Parathyroid adenoma (tissue), 2 donors: ENCODE measurements around the gene EIF4E.
"Not testable (repeated sequence)": the region's sequence is repeated elsewhere in the genome, so short reads cannot be mapped to it uniquely, and the experiment has no call there.

Experiments
- H2AFZ ChIP-seq: fragments of 300-600 bp; sonication (generic); one replicate; pipeline ENCODE4 v1.7.0; 2017; ENCODE audit warnings: antibody characterized with exemption, mild to moderate bottlenecking
- H3K27ac ChIP-seq: fragments of 300-600 bp; sonication (generic); one replicate; pipeline ENCODE4 v1.7.0; 2017
- H3K27me3 ChIP-seq: fragments of 300-600 bp; sonication (generic); one replicate; pipeline ENCODE4 v1.7.0; 2017; ENCODE audit warnings: low read length; ENCODE audit not compliant: control insufficient read depth, insufficient read depth
- H3K36me3 ChIP-seq: fragments of 300-600 bp; sonication (generic); one replicate; pipeline ENCODE4 v1.7.0; 2017; ENCODE audit warnings: low read length; ENCODE audit not compliant: control insufficient read depth, insufficient read depth
- H3K4me1 ChIP-seq: fragments of 300-600 bp; sonication (generic); one replicate; pipeline ENCODE4 v1.7.0; 2017; ENCODE audit warnings: control low read depth
- H3K4me2 ChIP-seq: fragments of 300-600 bp; sonication (generic); one replicate; pipeline ENCODE4 v1.7.0; 2017; ENCODE audit warnings: low read length
- H3K4me3 ChIP-seq: fragments of 300-600 bp; sonication (generic); one replicate; pipeline ENCODE4 v1.7.0; 2017; ENCODE audit warnings: low read depth, low read length
- H3K79me2 ChIP-seq: fragments of 300-600 bp; sonication (generic); one replicate; pipeline ENCODE4 v1.7.0; 2017; ENCODE audit warnings: control low read depth
- H3K9ac ChIP-seq: fragments of 300-600 bp; sonication (generic); one replicate; pipeline ENCODE4 v1.7.0; 2017; ENCODE audit warnings: mild to moderate bottlenecking
- H3K9me3 ChIP-seq: fragments of 300-600 bp; sonication (generic); one replicate; pipeline ENCODE4 v1.7.0; 2017; ENCODE audit warnings: low read length; ENCODE audit not compliant: control insufficient read depth
- CTCF ChIP-seq: fragments of 300-600 bp; sonication (generic); IDR thresholded peaks from one replicate; pipeline ENCODE4 v1.7.0; 2017; ENCODE audit warnings: antibody characterized with exemption, mild to moderate bottlenecking
- donor health status: primary hyperparathyroidism.

The EIF4E gene

GRCh38 chr4:98928131-98928504 is 815 bp downstream of the EIF4E start:
- no peak overlapping the region for H3K9ac ChIP-seq
- H3K27me3 ChIP-seq, result no peaks in the 10 kb centered on the region
- no peak for TF ChIP-seq CTCF
- peak overlapping the region; percentile 98 for H2AFZ ChIP-seq
- H3K4me3 ChIP-seq, result peak overlapping the region; percentile 100
- H3K4me2 ChIP-seq, result peak overlapping the region; percentile 85
- H3K4me1 ChIP-seq, result no peaks in the 10 kb centered on the region
- H3K9me3 ChIP-seq, result no peaks in the 10 kb centered on the region
- peaks cover 20% of the 10 kb centered on the region for H3K79me2 ChIP-seq
- H3K36me3 ChIP-seq, result no peaks in the 10 kb centered on the region
- H3K27ac ChIP-seq, result peak overlapping the region; percentile 96

DNA sequence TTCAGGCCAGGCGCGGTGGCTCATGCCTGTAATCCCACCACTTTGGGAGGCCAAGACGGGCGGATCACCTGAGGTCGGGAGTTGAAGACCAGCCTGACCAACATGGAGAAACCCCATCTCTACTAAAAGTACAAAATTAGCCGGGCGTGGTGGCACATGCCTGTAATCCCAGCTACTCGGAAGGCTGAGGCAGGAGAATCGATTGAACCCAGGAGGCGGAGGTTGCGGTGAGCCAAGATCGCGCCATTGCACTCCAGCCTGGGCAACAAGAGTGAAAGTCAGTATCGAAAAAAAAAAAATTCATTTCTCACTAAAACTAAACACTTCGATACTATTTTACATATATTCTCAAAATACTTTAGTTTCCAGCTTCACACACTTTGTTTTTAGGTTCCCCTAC is 2.7 kb downstream of the EIF4E start:
- H3K9me3 ChIP-seq, H3K27ac ChIP-seq, H3K36me3 ChIP-seq, H3K9ac ChIP-seq, H2AFZ ChIP-seq, H3K4me3 ChIP-seq, H3K4me1 ChIP-seq, H3K27me3 ChIP-seq, H3K4me2 ChIP-seq: not testable (repeated sequence)
- peaks cover 27% of the 10 kb centered on the region for H3K79me2 ChIP-seq

GRCh38 chr4:98921292-98921691 is 7.6 kb downstream of the EIF4E start:
- no peaks in the 10 kb centered on the region for H3K36me3 ChIP-seq
- no peak overlapping the region for H3K27ac ChIP-seq
- peaks cover 27% of the 10 kb centered on the region for H3K79me2 ChIP-seq
- H2AFZ ChIP-seq, result no peak overlapping the region
- H3K27me3 ChIP-seq, result no peaks in the 10 kb centered on the region
- TF ChIP-seq CTCF, result no peak
- H3K4me3 ChIP-seq, result no peak overlapping the region
- no peak overlapping the region for H3K4me2 ChIP-seq
- no peaks in the 10 kb centered on the region for H3K9me3 ChIP-seq
- H3K4me1 ChIP-seq, result peaks cover 5% of the 10 kb centered on the region
- no peak overlapping the region for H3K9ac ChIP-seq

- Histone ChIP-seq H3K27ac (no peak overlapping the region), H3K79me2 (peaks cover 22% of the 10 kb centered on the region), H3K27me3 (no peaks in the 10 kb centered on the region), H3K4me3 (no peak overlapping the region), H3K4me1 (peaks cover 5% of the 10 kb centered on the region), H3K4me2 (no peak overlapping the region), H3K9me3 (no peaks in the 10 kb centered on the region), H2AFZ (no peak overlapping the region), H3K9ac (no peak overlapping the region), H3K36me3 (no peaks in the 10 kb centered on the region)
- no peak for TF ChIP-seq CTCF
These were observed 8.9 kb downstream of the EIF4E start for GRCh38 chr4:98919996-98920395.

- H3K4me1 ChIP-seq, H3K27ac ChIP-seq, H3K9me3 ChIP-seq, H3K4me3 ChIP-seq, H3K4me2 ChIP-seq, H3K27me3 ChIP-seq, H2AFZ ChIP-seq, H3K36me3 ChIP-seq, H3K9ac ChIP-seq: not testable (repeated sequence)
- H3K79me2 ChIP-seq, result peaks cover 32% of the 10 kb centered on the region
These were observed 18.2 kb downstream of the EIF4E start for GRCh38 chr4:98910728-98911127.

DNA sequence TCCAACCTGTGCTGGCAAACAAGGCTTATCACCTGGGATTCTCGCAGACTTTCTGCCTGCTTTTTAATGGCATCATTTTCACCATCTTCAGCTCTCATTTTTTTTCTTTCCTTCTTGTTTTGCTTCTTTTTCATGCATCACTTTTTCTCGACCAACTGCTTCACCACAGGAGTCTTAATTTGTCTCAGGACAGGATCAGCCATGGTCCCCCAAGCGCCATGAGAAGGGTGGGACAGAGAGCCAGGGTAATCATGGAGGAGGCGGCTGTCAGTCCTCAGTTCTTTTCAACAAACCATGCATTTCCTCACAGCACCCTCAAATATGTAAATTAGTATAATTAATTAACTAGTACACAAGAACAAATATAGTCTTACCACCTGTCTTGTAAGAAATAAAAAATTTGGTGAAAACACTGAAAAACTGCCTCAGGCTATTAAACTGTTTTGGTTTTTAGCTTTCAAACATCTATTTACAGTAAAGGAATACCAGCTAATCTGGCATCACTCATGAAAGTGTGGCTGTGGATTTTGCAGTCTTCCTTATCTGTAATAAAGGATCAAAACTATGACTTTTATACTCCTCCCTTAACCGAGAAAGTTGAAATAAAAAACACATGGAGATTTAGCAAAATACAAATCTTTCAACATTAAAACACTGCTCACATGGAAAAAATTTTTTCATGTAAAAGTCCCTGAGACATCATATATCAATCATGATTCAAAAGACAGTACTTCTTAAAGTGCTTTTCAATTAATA is 19.1 kb downstream of the EIF4E start:
- Histone ChIP-seq H2AFZ (no peak overlapping the region), H3K9me3 (no peaks in the 10 kb centered on the region), H3K27me3 (no peaks in the 10 kb centered on the region), H3K4me3 (no peak overlapping the region), H3K79me2 (peaks cover 31% of the 10 kb centered on the region), H3K36me3 (no peaks in the 10 kb centered on the region), H3K9ac (no peak overlapping the region), H3K27ac (no peak overlapping the region), H3K4me2 (no peak overlapping the region), H3K4me1 (no peaks in the 10 kb centered on the region)
- TF ChIP-seq CTCF, result no peak
